SJCRH30 (cell line): ENCODE results near the gene STK31. TPM values are rescaled to one million over a fixed set of nuclear protein-coding genes. Genes with fewer than 3 reads are reported as not detected.
A peak's percentile ranks its signal among the peaks of the same experiment; 100 is the strongest.
"Not testable (repeated sequence)": the region's sequence is repeated elsewhere in the genome, so short reads cannot be mapped to it uniquely, and the experiment has no call there.

ENCODE experiments used
- DNase-seq, 2 experiments: peaks; one replicate each; pipeline ENCODE4 v3.0.0-alpha.2; 2015 to 2020
- H3K27ac ChIP-seq: fragments of 250-450 bp; sonication (Bioruptor Pico); 2 replicates; pipeline ENCODE4 v1.5.1; 2020; ENCODE audit warnings: mild to moderate bottlenecking, moderate library complexity
- H3K27me3 ChIP-seq: fragments of 250-450 bp; sonication (Bioruptor Pico); 2 replicates; pipeline ENCODE4 v1.5.1; 2020; ENCODE audit warnings: mild to moderate bottlenecking, moderate library complexity
- H3K36me3 ChIP-seq: fragments of 250-450 bp; sonication (Bioruptor Pico); 2 replicates; pipeline ENCODE4 v1.5.1; 2020; ENCODE audit warnings: mild to moderate bottlenecking, moderate library complexity
- H3K4me1 ChIP-seq: fragments of 250-450 bp; sonication (Bioruptor Pico); 2 replicates; pipeline ENCODE4 v1.5.1; 2020; ENCODE audit warnings: mild to moderate bottlenecking, moderate library complexity
- H3K4me3 ChIP-seq: fragments of 250-450 bp; sonication (Bioruptor Pico); 2 replicates; pipeline ENCODE4 v1.5.1; 2020; ENCODE audit warnings: mild to moderate bottlenecking, moderate library complexity
- H3K9me3 ChIP-seq: fragments of 250-450 bp; sonication (Bioruptor Pico); replicated peaks from 2 replicates; pipeline ENCODE4 v1.5.1; 2020; ENCODE audit warnings: mild to moderate bottlenecking, moderate library complexity
- total RNA-seq: library from RNA; depleted of rRNA; stranded (reverse); fragments of >200 nt; shearing (Covaris generic); gene quantifications from 2 replicates; pipeline ENCODE4 v1.2.3, GENCODE V29; 2014; rRNA removed

The STK31 gene
- 0.08 TPM in 1 of 2 replicates, not detected in the other for total RNA-seq

GRCh38 chr7:23710000-23710399, at the start of gene STK31:
Gene STK31, plus strand, starts transcription at chr7:23710219. Its CDS starts 67 bp downstream, at chr7:23710286.
- Histone ChIP-seq H3K4me3 (no peak within 1 kb of the TSS), H3K9me3 (no peaks in the 10 kb centered on the region; the same call in 1 of the 2 replicates), H3K4me1 (peaks cover 19% of the 10 kb centered on the region), H3K27me3 (no peaks in the 10 kb centered on the region), H3K27ac (no peak within 1 kb of the TSS), H3K36me3 (no peaks in the 10 kb centered on the region)
- no peak for DNase-seq

DNA sequence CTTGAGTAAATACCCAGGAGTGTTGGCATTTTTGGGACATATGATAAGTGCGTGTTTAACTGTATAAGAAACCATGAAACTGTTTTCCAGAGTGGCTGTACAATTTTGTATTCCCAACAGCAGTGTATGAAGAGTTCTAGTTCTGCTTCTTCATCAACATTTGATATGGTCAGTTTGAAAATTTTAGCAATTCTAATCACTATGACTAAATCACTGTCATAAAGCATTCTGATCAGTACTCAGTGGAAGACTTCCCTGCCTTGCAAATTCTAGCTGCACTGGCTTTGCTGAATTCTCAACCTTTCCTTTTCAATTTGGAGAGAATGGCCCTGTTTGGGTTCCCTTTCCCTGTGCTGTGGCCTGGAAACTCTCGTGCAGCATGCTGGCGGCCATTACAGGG, 48.6 kb upstream of the STK31 start:
- Histone ChIP-seq H3K27me3 (no peaks in the 10 kb centered on the region), H3K4me3 (no peak overlapping the region), H3K9me3 (no peaks in the 10 kb centered on the region), H3K4me1 (no peaks in the 10 kb centered on the region), H3K36me3 (no peaks in the 10 kb centered on the region), H3K27ac (no peak overlapping the region)
- no peak for DNase-seq

DNA sequence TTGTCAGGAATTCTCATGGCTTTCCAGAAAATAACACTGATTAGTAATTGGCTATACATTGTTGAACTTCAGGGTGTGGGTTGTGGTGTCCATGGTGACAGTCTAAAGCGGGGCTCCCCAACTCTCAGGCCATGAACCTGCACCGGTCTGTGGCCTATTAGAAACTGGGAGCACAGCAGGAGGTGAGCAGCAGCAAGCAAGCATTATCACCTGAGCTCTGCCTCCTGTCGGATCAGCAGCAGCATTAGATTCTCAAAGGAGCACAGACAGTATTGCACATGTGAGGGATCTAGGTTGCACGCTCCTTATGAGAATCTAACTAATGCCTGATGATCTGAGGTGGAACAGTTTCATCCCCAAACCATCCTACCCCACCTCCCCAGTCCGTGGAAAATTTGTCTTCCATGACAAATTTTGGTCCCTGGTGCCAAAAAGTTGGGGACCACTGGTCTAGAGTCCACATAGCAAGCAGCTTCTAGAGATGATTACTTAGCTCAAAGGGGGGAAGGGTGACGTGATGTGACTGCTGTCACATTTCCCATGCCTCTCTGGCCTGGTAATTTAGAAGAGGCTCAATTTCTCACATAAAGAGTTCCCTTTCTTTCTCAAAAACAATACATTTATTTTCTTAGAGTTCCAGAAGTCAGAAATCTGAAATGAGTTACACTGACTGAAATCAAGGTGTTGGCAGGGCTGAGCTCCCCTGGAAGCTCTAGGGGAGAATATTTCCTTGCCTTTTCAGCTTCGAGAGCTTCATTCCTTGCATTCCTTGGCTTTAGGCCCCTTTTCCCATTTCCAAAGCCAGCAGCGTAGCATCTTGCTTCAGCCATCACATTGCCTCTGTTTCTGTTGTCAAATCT, 47.7 kb upstream of the STK31 start:
- Histone ChIP-seq H3K4me3 (no peak overlapping the region), H3K4me1 (no peaks in the 10 kb centered on the region), H3K27ac (no peak overlapping the region), H3K27me3 (no peaks in the 10 kb centered on the region), H3K36me3 (no peaks in the 10 kb centered on the region), H3K9me3 (no peaks in the 10 kb centered on the region)
- DNase-seq: no peak

DNA sequence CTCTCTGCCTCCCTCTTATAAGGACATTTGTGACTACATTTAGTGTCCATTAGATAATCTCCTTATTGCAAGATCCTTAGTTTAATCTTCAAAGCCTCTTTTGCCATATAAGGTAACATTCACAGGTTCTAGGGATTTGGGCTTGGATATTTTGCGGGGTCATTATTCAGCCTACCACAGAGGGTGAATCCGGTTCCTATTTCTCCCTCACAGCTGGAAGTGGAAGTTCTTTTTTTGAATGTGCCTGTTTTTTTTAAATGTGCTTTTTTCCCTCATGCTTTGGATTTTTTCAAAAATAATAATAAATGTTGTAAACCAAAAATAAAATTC, 47.1 kb upstream of the STK31 start:
- DNase-seq: no peak
- H3K4me3 ChIP-seq: no peak overlapping the region
- no peaks in the 10 kb centered on the region for H3K4me1 ChIP-seq
- H3K27me3 ChIP-seq: no peaks in the 10 kb centered on the region
- H3K36me3 ChIP-seq: no peaks in the 10 kb centered on the region
- H3K9me3 ChIP-seq: no peaks in the 10 kb centered on the region
- H3K27ac ChIP-seq: no peak overlapping the region

- no peaks in the 10 kb centered on the region for H3K4me1 ChIP-seq
- no peaks in the 10 kb centered on the region for H3K36me3 ChIP-seq
- DNase-seq: no peak
- no peak overlapping the region for H3K27ac ChIP-seq
- no peak overlapping the region for H3K4me3 ChIP-seq
- H3K27me3 ChIP-seq: no peaks in the 10 kb centered on the region
- H3K9me3 ChIP-seq: no peaks in the 10 kb centered on the region
Measured at GRCh38 chr7:23664122-23664521, 45.9 kb upstream of the STK31 start.

- no peak for DNase-seq
- H3K4me1 ChIP-seq: no peaks in the 10 kb centered on the region
- no peak overlapping the region for H3K27ac ChIP-seq
- H3K27me3 ChIP-seq: no peaks in the 10 kb centered on the region
- no peak overlapping the region for H3K4me3 ChIP-seq
- no peaks in the 10 kb centered on the region for H3K36me3 ChIP-seq
- no peaks in the 10 kb centered on the region for H3K9me3 ChIP-seq
Measured at GRCh38 chr7:23672033-23672432, 38.0 kb upstream of the STK31 start.

DNA sequence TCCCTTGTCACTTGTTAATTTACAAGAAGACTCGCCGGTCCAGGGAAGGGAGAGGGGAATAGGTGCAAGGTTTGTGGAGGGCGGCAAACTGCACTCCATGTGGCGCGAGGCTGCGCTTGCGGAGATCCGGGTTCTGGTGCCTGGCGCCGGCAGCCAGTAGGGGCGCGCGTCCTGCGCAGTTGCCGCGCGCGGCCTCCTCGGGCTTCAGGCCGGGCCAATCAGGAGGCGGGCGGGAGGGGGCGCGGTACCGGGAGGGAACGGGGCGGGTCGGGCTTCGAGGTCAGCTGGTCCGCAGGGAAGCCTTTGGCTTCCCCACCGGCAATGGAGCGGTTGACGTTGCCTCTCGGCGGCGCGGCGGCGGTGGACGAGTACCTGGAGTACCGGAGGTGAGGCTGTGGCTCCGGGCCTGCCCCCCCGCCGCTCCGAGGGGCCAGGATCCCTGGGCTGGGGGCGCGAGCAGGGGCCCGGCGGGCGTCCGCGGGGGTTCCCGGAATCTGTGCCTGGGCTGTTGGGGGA, 30.1 kb upstream of the STK31 start, which contains the start of gene FAM221A:
Gene FAM221A, plus strand, starts transcription at position 302 of the 516 bp plus-strand sequence. Its CDS starts 20 bp downstream, at position 322.
- H3K9me3 ChIP-seq: no peaks in the 10 kb centered on the region
- no peaks in the 10 kb centered on the region for H3K36me3 ChIP-seq
- H3K27ac ChIP-seq: no peak within 1 kb of the TSS

GRCh38 chr7:23680414-23681405, 29.3 kb upstream of the STK31 start:
- peak overlapping the region; percentile 56 for H3K4me3 ChIP-seq
- H3K9me3 ChIP-seq: no peaks in the 10 kb centered on the region
- no peaks in the 10 kb centered on the region for H3K36me3 ChIP-seq
- no peak overlapping the region for H3K27ac ChIP-seq
- no peaks in the 10 kb centered on the region for H3K4me1 ChIP-seq
- DNase-seq: peak; percentile 27 to 34
- no peaks in the 10 kb centered on the region for H3K27me3 ChIP-seq

More for the DNA sequence above, 30.1 kb upstream of the STK31 start, which contains the start of gene FAM221A:
- Histone ChIP-seq H3K4me1 (no peaks in the 10 kb centered on the region), H3K27me3 (no peaks in the 10 kb centered on the region), H3K4me3 (peak within 1 kb of the TSS; percentile 56)
- peak; percentile 49 to 52 for DNase-seq

- not testable (repeated sequence) for H3K36me3 ChIP-seq, H3K9me3 ChIP-seq, H3K4me1 ChIP-seq, H3K4me3 ChIP-seq, H3K27ac ChIP-seq, DNase-seq, H3K27me3 ChIP-seq
Measured at GRCh38 chr7:23684041-23684440, 26.0 kb upstream of the STK31 start.

- H3K4me3 ChIP-seq: no peak overlapping the region
- H3K4me1 ChIP-seq: no peaks in the 10 kb centered on the region
- H3K27ac ChIP-seq: no peak overlapping the region
- no peaks in the 10 kb centered on the region for H3K36me3 ChIP-seq
- DNase-seq: no peak
- no peaks in the 10 kb centered on the region for H3K9me3 ChIP-seq
- H3K27me3 ChIP-seq: no peaks in the 10 kb centered on the region
Measured at GRCh38 chr7:23685731-23686130, 24.3 kb upstream of the STK31 start.

GRCh38 chr7:23687011-23687410, 23.0 kb upstream of the STK31 start:
- no peak overlapping the region for H3K4me3 ChIP-seq
- no peak for DNase-seq
- no peaks in the 10 kb centered on the region for H3K36me3 ChIP-seq
- no peaks in the 10 kb centered on the region for H3K9me3 ChIP-seq
- no peaks in the 10 kb centered on the region for H3K27me3 ChIP-seq
- H3K27ac ChIP-seq: no peak overlapping the region
- H3K4me1 ChIP-seq: peaks cover 8% of the 10 kb centered on the region; the same call in 1 of the 2 replicates

GRCh38 chr7:23689165-23689564, 20.9 kb upstream of the STK31 start:
- Histone ChIP-seq H3K9me3 (no peaks in the 10 kb centered on the region), H3K27me3 (no peaks in the 10 kb centered on the region), H3K4me1 (peaks cover 8% of the 10 kb centered on the region; the same call in 1 of the 2 replicates), H3K27ac (no peak overlapping the region), H3K4me3 (no peak overlapping the region), H3K36me3 (no peaks in the 10 kb centered on the region)
- no peak for DNase-seq

- H3K27me3 ChIP-seq: no peaks in the 10 kb centered on the region
- no peak overlapping the region for H3K4me3 ChIP-seq
- no peaks in the 10 kb centered on the region for H3K9me3 ChIP-seq
- H3K36me3 ChIP-seq: no peaks in the 10 kb centered on the region
- H3K27ac ChIP-seq: no peak overlapping the region
- peaks cover 8% of the 10 kb centered on the region; the same call in 1 of the 2 replicates for H3K4me1 ChIP-seq
- DNase-seq: peak; percentile 72 to 83
Measured at GRCh38 chr7:23691320-23691719, 18.7 kb upstream of the STK31 start.

DNA sequence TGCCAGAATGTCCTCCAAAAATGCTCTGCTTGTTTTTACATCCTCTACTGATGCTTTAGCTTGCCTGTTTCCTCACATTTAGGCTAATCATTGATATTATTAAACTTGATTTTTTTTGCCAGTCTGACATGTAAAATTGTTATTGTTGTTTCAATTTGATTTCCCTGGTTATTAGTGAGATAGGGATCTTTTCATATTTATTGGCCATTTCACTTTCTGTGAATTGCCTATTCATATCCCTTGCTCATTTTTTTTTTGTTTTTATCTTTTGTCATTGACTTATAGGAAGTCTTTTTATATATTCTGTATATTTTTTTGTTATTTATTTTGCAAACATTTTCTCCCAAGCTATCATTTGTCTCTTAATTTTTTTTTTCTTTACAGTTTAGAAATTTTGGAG, 16.8 kb upstream of the STK31 start:
- peaks cover 8% of the 10 kb centered on the region; the same call in 1 of the 2 replicates for H3K4me1 ChIP-seq
- no peak for DNase-seq
- no peak overlapping the region for H3K27ac ChIP-seq
- no peaks in the 10 kb centered on the region for H3K9me3 ChIP-seq
- H3K36me3 ChIP-seq: no peaks in the 10 kb centered on the region
- H3K4me3 ChIP-seq: no peak overlapping the region
- no peaks in the 10 kb centered on the region for H3K27me3 ChIP-seq
